Fibroblast of mammary gland (primary cell): Measurements from ENCODE around the gene PTRH1.

Source experiments
- DNase-seq: peaks from one replicate; pipeline ENCODE4 v3.0.0-alpha.2; 2010; ENCODE audit warnings: low read depth
- H3K4me3 ChIP-seq: 2 replicates; pipeline ENCODE4 v1.5.1; 2011; ENCODE audit warnings: low read depth, mild to moderate bottlenecking, low read length, moderate library complexity; ENCODE audit not compliant: control insufficient read depth
- TF ChIP-seq, protein P1 (sequence below): conservative IDR thresholded peaks from 2 replicates; pipeline ENCODE4 v1.5.1; 2011; ENCODE audit warnings: low read depth, low read length, inconsistent platforms; ENCODE audit not compliant: control insufficient read depth, insufficient read depth

Gene PTRH1

DNA sequence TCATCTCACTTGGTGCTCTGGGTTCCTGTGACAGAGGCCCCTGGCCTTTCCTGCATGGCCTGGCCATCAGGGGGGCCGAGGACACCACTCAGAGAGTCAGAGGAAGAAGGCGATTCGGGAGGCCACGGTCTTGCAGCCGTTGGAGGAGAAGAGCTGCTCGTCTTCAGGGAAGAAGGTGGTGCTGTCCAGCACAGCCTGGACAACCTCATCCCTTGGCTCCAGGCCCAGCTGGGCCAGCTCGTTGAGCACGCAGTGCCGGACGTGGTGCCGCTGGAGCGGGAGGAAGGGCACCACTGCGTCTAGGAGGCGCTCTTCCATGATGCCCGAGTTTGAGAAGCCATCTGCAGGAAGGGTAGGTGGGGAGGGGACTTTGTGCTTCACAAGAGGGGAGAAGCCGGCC is 16.5 kb upstream of the PTRH1 start:
- no peak overlapping the region for H3K4me3 ChIP-seq
- peak; percentile 23 for DNase-seq
- TF ChIP-seq, protein P1, sequence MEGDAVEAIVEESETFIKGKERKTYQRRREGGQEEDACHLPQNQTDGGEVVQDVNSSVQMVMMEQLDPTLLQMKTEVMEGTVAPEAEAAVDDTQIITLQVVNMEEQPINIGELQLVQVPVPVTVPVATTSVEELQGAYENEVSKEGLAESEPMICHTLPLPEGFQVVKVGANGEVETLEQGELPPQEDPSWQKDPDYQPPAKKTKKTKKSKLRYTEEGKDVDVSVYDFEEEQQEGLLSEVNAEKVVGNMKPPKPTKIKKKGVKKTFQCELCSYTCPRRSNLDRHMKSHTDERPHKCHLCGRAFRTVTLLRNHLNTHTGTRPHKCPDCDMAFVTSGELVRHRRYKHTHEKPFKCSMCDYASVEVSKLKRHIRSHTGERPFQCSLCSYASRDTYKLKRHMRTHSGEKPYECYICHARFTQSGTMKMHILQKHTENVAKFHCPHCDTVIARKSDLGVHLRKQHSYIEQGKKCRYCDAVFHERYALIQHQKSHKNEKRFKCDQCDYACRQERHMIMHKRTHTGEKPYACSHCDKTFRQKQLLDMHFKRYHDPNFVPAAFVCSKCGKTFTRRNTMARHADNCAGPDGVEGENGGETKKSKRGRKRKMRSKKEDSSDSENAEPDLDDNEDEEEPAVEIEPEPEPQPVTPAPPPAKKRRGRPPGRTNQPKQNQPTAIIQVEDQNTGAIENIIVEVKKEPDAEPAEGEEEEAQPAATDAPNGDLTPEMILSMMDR, result no peak

DNA sequence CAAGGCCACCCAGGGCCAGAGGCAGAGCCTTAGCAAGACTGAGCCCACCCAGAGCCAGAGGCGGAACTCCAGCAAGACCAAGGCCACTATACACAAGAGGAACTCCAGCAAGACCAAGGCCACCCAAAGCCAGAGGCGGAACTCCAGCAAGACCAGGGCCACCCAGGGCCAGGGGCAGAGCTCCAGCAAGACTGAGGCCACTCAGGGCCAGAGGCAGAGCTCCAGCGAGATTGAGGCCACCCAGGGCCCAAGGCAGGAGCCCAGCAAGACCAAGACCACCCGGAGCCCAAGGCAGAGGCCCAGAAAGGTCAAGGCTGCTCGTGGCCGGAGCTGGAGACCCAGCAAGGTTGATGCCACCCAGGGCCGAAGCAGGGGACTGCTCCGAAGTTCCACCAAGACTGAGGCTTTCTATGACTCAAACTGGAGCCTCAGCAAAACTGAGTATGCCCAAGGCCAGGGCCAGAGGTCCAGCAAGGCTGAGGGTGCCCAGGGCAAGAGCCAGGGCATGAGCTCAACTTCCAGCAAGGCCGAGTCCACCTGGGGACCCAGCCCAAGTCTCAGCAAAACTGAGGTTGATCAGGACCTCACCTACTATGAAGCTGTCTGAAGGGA is 15.4 kb upstream of the PTRH1 start:
- DNase-seq, result no peak
- H3K4me3 ChIP-seq, result no peak overlapping the region
- TF ChIP-seq, protein P1, result no peak

DNA sequence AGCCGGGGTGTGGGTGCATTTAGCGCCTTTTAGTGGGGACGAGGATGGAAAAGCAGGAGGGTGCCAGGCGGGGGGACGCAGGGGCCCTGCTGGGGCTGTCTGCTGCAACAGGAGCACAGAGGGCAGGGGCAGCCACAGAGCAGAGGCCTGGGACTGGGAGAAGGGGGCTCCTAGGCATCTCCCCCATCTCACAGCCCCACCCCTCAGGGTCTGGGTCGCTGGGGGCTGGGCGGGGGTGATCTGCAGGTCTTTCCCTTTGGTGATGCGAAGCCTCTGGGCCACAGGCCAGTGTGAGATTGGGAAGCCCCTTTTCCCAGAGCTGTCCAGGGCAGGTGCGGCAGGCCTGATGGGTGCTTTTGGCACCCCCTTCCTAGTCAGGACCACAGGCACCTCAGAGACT is 14.8 kb upstream of the PTRH1 start:
- H3K4me3 ChIP-seq, result no peak overlapping the region
- TF ChIP-seq, protein P1, result no peak
- DNase-seq, result no peak

DNA sequence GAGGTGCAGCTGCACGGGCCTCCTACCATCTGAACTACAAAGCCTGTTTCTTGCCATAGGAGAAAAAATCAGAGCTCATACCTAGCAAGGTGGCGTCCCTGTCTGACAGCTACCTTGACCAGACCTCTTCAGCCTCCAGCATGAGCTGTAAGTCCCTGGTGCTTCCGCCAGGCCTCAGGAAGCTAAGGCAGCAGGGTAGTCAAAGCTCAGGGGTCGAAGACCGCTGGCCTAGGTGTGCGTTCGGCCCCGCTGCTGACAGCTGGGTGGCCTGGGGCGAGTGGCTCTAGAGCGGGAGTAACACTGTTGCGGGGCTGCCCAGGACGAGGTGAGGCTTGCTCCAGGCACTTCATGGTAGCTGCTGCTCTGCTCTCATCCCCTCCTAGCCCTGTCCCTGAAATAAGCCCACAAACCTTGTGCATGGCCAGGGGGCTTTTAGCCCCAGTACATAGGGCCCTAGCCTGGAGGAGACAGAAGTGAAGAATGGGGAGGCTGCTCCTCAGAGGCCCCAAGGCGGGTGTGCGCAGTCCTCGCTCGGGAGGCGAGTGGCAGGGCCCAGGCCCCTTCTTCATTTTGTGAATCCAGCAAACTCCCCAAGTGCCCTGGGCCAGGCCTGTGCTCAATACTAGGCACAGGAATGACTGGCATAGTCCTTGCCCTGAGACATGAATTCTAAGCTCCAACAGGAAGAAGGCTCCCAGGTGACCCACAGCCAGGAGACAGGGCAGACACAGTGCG is 14.2 kb upstream of the PTRH1 start:
- H3K4me3 ChIP-seq, result no peak overlapping the region
- no peak for DNase-seq

DNA sequence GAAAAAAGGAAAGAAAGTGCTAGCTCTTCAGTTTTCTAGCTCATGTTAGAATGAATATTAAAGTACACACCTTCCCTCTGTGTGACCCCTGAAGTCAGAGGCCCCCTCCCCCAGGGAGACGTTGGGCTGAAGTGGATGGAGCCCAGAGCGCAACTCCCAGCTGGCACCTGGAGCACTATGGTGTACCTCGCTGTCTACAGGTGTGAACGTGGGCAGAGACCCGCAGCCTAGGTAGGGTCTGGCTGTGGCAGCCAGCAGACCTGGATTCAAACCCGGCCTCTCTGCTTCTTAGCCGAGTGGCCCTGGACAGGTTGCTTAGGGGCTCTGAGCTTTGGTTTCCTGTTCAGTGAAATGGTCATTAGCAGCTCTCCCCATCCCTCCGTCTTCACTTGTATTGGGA is 13.3 kb upstream of the PTRH1 start:
- TF ChIP-seq, protein P1, result no peak
- DNase-seq, result no peak
- H3K4me3 ChIP-seq, result no peak overlapping the region

More for the DNA sequence above, 14.2 kb upstream of the PTRH1 start:
- TF ChIP-seq, protein P1, result no peak

DNA sequence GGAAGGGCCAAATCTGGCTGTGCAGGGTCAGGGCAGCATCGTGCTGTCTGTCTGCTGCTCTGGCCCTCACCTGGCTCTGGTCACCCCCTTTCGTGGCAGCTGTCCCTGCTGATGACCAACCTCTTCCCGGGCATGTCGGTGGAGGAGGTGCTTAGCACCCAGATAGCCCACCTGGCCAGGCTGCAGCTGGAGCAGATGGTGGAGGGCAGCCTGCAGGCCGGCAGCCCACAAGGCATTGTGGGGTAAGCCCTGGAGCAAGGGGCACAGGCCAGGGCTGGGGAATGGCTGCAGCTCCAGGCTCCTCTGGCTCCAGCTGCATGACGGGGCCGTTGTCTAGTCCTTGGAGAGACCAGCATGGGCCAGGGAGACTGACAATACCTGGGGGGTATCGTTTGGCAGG is 11.4 kb upstream of the PTRH1 start:
- no peak for DNase-seq
- H3K4me3 ChIP-seq, result no peak overlapping the region
- TF ChIP-seq, protein P1, result no peak

DNA sequence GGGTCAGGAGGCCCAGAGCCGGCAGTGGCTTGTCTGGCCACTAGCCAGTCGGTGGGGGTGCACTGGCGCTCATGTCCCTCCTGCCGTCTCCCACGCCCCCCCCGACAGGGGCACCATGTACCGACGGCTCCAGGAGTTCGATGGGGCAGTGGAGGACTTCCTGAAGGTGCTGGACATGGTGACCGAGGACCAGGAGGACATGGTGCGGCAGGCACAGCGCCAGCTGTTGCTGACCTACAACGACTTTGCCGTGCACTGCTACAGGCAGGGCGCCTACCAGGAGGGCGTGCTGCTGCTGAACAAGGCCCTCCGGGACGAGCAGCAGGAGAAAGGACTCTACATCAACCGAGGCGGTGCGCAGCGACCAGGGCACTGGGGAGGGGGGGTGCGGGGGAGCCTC is 8.5 kb upstream of the PTRH1 start:
- DNase-seq, result no peak
- TF ChIP-seq, protein P1, result no peak
- H3K4me3 ChIP-seq, result no peak overlapping the region
